Gastrocnemius medialis (tissue), 4 donors: ENCODE data around the gene FCGR1A. TPM values are rescaled to one million over a fixed set of nuclear protein-coding genes. Genes with fewer than 3 reads are reported as not detected.
"Not testable (repeated sequence)": the region's sequence is repeated elsewhere in the genome, so short reads cannot be mapped to it uniquely, and the experiment has no call there.

Source experiments
- ATAC-seq, 2 donors: fragments of 150-250 bp; one replicate each; pipeline ENCODE4 v1.9.1; 2016
- DNase-seq, 2 donors: peaks; one replicate each; pipeline ENCODE4 v3.0.0-alpha.2; 2019
- H3K27ac ChIP-seq, 4 donors: fragments of 200-600 bp; sonication (generic); 1 replicate in 1 of 4; 2 replicates in 3 of 4; pipeline ENCODE4 v1.5.1; 2016 to 2018; ENCODE audit warnings: mild to moderate bottlenecking in 2 of 4, moderate library complexity in 1 of 4
- H3K27me3 ChIP-seq, 3 donors: fragments of 200-600 bp; sonication (generic) in 2 of 3; 1 replicate in 1 of 3; 2 replicates in 2 of 3; pipeline versions ENCODE4 v1.5.1 to v1.6.0; 2016 to 2019; ENCODE audit warnings: mild to moderate bottlenecking in 1 of 3, moderate library complexity in 1 of 3
- H3K36me3 ChIP-seq, 2 donors: fragments of 200-600 bp; sonication (generic) in 1 of 2; one replicate each; pipeline ENCODE4 v1.5.1; 2017 to 2018
- H3K4me1 ChIP-seq, 2 donors: fragments of 200-600 bp; sonication (generic) in 1 of 2; one replicate each; pipeline ENCODE4 v1.5.1; 2016 to 2017; ENCODE audit warnings: mild to moderate bottlenecking in 2 of 2
- H3K4me3 ChIP-seq, 4 donors: fragments of 200-600 bp; sonication (generic) in 3 of 4; 1 replicate in 1 of 4; 2 replicates in 3 of 4; pipeline ENCODE4 v1.5.1; 2016 to 2019; ENCODE audit warnings: mild to moderate bottlenecking in 2 of 4
- H3K9me3 ChIP-seq, 3 donors: fragments of 200-600 bp; sonication (generic) in 2 of 3; 1 replicate in 1 of 3; 2 replicates in 2 of 3; pipeline ENCODE4 v1.5.1; 2016 to 2019
- in situ Hi-C, 4 donors: fragments of 200-750 bp; cut with MboI; loops; one replicate each; pipeline versions ENCODE4 v1.15.0 to v1.8.0; 2017; ENCODE audit warnings: low sequenced_read_pairs in 4 of 4
- intact Hi-C: fragments of 100-400 bp; cut with DNase I; formaldehyde crosslinking; loops from one replicate; pipeline ENCODE4 v1.15.1; 2023; ENCODE audit warnings: low total_unique reads
- total RNA-seq, 4 donors: library from RNA; depleted of rRNA; stranded (reverse); fragments of >200 nt; gene quantifications; one replicate each; pipeline versions ENCODE4 v1.1.0 to v1.2.3, GENCODE V29; 2016

The FCGR1A gene
- total RNA-seq, 4 donors from 2014 or later, result 2.5 TPM; not detected in 3

GRCh38 chr1:149753466-149753865, 29.0 kb upstream of the FCGR1A start:
- in situ Hi-C loops, ATAC-seq, DNase-seq, intact Hi-C loops, H3K36me3 ChIP-seq, H3K4me3 ChIP-seq, H3K9me3 ChIP-seq, H3K27me3 ChIP-seq, H3K27ac ChIP-seq, H3K4me1 ChIP-seq: not testable (repeated sequence)

DNA sequence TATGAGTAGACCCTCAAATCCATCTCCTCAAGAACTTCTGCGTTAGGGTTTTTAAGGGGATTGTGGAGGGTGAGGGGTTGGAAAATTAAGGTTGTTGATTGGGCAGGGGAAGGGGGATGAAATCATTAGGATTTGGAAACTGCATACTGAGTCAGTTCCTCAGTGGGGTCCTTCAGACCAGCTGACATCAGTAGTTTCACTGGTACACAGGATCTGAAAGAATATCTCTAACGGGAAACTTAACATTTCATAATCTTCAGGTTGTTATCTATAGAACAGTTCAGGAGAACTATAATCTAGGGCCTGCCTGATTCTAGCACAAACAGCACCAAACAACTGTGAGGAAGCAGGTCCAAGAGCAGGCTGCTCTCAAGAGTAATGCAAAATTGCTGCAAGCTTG, 27.2 kb upstream of the FCGR1A start:
- H3K27ac ChIP-seq, H3K4me3 ChIP-seq, H3K27me3 ChIP-seq, ATAC-seq, H3K4me1 ChIP-seq, DNase-seq, intact Hi-C loops, H3K36me3 ChIP-seq, H3K9me3 ChIP-seq, in situ Hi-C loops: not testable (repeated sequence)

DNA sequence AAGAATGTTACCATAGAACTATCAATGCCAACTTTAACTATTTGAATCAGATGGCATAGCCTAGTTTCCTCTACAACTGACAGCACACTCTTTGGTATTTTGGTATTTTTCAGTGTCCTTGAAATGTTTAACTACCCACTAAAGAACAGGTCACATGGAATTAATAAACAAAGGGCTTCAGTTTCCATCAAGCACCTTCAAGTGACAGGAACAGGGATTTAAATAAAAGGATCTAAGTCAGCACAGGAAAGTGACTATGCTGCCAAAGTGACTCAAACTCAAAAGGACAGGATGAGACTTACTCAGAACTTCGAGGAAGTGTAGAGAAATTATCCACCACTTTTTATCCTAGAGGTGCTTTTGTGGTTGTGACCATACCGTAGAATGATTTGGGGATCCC, 20.2 kb upstream of the FCGR1A start:
- DNase-seq, H3K4me3 ChIP-seq, H3K27ac ChIP-seq, in situ Hi-C loops, H3K9me3 ChIP-seq, H3K36me3 ChIP-seq, H3K27me3 ChIP-seq, intact Hi-C loops, H3K4me1 ChIP-seq, ATAC-seq: not testable (repeated sequence)

GRCh38 chr1:149764087-149764800, 18.2 kb upstream of the FCGR1A start:
- H3K9me3 ChIP-seq, H3K27ac ChIP-seq, DNase-seq, H3K4me3 ChIP-seq, intact Hi-C loops, H3K36me3 ChIP-seq, in situ Hi-C loops, ATAC-seq, H3K4me1 ChIP-seq, H3K27me3 ChIP-seq: not testable (repeated sequence)

DNA sequence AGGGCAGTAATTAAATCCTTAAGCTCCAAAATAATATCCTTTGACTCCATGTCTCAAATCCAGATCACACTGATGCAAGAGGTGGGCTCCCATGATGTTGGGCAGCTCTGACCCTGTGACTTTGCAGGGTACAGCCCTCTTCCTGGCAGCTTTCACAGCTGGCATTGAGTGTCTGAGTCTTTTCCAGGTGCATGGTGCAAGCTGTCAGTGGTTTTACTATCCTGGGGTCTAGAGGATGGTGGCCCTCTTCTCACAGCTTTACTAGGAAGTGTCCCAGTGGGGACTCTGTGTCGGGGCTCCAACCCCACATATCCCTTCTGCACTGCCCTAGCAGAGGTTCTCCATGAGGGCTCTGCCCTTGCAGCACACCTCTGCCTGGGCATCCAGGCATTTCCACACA, 16.3 kb upstream of the FCGR1A start:
- in situ Hi-C loops, H3K36me3 ChIP-seq, H3K27ac ChIP-seq, DNase-seq, intact Hi-C loops, H3K9me3 ChIP-seq, H3K4me1 ChIP-seq, H3K27me3 ChIP-seq, ATAC-seq, H3K4me3 ChIP-seq: not testable (repeated sequence)

- ATAC-seq, H3K4me3 ChIP-seq, H3K27me3 ChIP-seq, H3K36me3 ChIP-seq, intact Hi-C loops, H3K9me3 ChIP-seq, DNase-seq, H3K27ac ChIP-seq, in situ Hi-C loops, H3K4me1 ChIP-seq: not testable (repeated sequence)
Measured at GRCh38 chr1:149769216-149769615, 13.3 kb upstream of the FCGR1A start.

DNA sequence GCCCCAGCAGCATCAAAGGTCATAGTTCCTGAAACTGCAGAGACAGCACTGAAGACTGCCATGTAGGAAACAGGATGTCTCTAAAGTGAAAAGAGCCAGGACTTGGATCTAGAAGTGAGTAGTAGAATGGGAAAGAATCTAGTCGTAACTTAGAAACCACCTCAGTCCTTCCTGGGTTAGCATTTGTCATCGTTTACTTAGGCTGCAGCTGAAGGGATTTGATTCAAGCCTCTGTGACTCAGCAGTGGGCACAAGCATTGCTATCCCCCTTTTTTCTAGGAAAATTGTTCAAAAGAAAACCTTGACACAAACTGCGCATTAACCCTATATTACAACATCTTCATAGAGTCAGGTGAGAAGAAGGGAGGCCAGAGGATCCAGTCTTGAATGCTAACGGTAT, 11.8 kb upstream of the FCGR1A start:
- H3K27me3 ChIP-seq, ATAC-seq, H3K36me3 ChIP-seq, intact Hi-C loops, H3K4me3 ChIP-seq, H3K4me1 ChIP-seq, in situ Hi-C loops, DNase-seq, H3K9me3 ChIP-seq, H3K27ac ChIP-seq: not testable (repeated sequence)

DNA sequence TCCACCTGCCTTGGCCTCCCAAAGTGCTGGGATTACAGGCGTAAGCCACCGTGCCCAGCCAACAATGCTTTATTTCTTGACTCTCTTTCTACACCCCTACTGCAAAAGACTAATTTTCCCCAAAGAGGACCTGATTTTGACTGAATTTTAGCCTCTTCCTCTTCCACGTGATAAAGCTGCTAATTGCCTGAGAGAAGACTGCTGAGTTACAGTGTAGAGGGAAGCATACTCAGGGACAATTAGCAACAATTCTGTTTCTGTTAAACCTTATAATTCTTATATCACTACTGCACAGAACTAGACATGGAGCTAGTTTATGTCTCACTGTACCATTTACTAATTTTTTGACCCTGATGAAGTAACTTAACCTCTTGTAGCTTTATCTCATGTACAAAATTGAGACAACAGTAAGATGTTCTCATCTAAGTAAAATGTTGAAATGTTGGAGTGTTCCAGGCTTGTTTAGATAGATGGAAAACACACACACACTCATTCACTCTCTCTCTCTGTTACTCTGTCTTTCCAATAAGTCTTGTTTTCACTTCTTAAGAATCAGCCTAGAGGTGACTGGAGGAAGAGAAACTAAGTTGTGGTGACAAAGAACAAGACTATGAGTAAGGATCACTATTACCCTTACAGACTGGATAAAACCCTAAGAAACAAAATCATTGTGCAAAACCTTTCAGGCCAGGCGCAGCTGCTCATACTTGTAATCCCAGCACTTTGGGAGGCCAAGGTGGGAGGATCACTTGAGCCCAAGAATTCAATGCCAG, 10.7 kb upstream of the FCGR1A start:
- H3K36me3 ChIP-seq, in situ Hi-C loops, H3K4me3 ChIP-seq, H3K9me3 ChIP-seq, ATAC-seq, DNase-seq, H3K4me1 ChIP-seq, H3K27ac ChIP-seq, intact Hi-C loops, H3K27me3 ChIP-seq: not testable (repeated sequence)

DNA sequence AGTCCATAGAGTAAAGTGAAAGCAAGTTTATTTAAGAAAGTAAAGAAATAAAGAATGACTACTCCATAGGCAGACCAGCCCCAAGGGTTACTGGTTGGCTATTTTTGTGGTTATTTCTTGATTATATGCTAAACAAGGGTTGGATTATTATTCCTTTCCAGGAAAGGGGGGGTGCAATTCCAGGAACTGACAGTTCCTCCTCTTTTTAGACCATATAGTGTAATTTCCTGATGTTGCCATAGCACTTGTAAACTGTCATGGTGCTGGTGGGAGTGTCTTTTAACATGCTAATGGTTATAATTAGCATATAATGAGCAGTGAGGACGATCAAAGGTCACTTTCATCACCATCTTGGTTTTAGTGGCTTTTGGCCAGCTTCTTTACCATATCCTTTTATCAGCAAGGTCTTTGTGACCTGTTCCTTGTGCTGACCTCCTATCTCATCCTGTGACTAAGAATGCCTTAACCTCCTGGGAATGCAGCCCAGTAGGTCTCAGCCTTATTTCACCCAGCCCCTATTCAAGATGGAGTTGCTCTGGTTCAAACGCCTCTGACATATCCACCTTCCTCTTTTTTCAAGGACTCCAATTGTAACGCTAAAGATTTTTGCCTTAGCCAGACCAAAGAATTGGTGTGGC, 6.9 kb upstream of the FCGR1A start:
- H3K36me3 ChIP-seq, H3K27ac ChIP-seq, H3K4me1 ChIP-seq, H3K4me3 ChIP-seq, DNase-seq, intact Hi-C loops, H3K27me3 ChIP-seq, in situ Hi-C loops, H3K9me3 ChIP-seq, ATAC-seq: not testable (repeated sequence)

- H3K36me3 ChIP-seq, intact Hi-C loops, H3K27ac ChIP-seq, DNase-seq, in situ Hi-C loops, ATAC-seq, H3K27me3 ChIP-seq, H3K4me1 ChIP-seq, H3K4me3 ChIP-seq, H3K9me3 ChIP-seq: not testable (repeated sequence)
Measured at GRCh38 chr1:149777084-149777483, 5.4 kb upstream of the FCGR1A start.

GRCh38 chr1:149778313-149778712, 4.2 kb upstream of the FCGR1A start:
- in situ Hi-C loops, intact Hi-C loops, H3K36me3 ChIP-seq, H3K9me3 ChIP-seq, ATAC-seq, H3K27ac ChIP-seq, H3K4me3 ChIP-seq, H3K27me3 ChIP-seq, H3K4me1 ChIP-seq, DNase-seq: not testable (repeated sequence)
